T-helper 22 cell (primary cell): ENCODE measurements around the gene NTPCR.
A peak's percentile ranks its signal among the peaks of the same experiment; 100 is the strongest.
"Not testable (repeated sequence)": the region's sequence is repeated elsewhere in the genome, so short reads cannot be mapped to it uniquely, and the experiment has no call there.

Experiments used
- DNase-seq: peaks from one replicate; pipeline ENCODE4 v3.0.0-alpha.2; 2020; ENCODE audit warnings: low read depth

Gene NTPCR, protein sequence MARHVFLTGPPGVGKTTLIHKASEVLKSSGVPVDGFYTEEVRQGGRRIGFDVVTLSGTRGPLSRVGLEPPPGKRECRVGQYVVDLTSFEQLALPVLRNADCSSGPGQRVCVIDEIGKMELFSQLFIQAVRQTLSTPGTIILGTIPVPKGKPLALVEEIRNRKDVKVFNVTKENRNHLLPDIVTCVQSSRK

GRCh38 chr1:232950197-232951176 lies at the start of gene NTPCR:
Gene NTPCR, plus strand, starts transcription at chr1:232950611. Its CDS starts 100 bp downstream, at chr1:232950711.
- peak; percentile 81 for DNase-seq

DNA sequence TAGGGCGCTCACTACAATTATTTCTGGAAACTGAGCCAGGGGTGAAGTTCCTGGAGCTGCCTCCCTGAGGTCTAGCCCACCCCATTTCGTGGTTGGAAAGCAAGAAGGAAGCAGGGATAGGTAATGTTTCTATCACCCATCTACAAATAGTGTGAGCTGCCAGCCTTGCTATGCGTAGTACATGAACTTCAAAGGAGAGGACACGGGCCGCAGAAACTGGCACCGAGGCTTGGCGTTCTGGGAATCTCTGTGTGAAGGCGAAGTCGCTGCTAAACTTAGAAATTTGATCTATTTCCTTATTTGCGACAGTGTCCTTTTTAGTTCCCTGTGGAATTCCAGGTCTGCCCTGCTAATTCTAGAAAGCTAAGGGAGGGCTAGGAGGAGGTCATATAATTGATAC lies 49.6 kb upstream of the NTPCR start:
- DNase-seq = no peak

DNA sequence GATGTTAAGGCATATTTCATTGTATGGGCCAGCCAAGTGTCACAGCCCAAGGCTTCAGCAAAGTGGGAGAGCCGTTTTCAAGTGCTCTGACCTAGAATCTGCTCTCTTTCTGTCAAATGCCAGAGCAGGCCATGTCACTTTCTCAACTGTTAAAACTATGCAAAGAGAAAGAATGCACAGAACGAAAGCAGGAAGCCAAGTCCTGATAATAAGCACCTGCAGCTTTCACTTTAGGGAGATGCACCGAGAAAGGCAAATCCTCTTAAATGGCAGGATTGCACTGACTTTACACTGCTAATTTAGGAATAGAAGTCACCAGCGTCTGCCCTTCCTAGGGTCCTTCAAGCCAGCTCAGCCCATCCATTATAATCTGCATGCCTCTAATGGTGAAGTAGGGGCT lies 49.2 kb upstream of the NTPCR start:
- no peak for DNase-seq

GRCh38 chr1:232902774-232903350 lies 47.5 kb upstream of the NTPCR start:
- DNase-seq = no peak

DNA sequence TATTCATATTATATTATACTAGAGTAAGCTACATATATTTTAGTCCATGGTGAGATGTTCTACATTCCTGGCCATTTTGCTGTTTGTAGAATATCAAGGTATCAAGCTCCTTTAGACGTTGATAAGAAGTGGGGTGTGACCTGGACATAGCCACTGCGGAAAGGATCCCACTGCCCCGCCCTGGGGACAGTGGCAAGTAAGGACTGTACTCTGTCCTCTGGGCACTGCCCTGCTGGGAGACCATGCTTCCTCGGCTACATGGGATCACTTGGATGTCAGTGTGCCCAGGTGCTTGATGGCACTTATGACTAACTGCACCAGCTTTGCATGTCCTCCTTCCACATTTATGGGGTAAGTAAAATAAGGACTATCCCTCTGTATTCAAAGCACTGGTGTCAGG lies 46.3 kb upstream of the NTPCR start:
- DNase-seq = no peak

- DNase-seq = no peak
Observed at GRCh38 chr1:232904566-232904965, 45.8 kb upstream of the NTPCR start.

DNA sequence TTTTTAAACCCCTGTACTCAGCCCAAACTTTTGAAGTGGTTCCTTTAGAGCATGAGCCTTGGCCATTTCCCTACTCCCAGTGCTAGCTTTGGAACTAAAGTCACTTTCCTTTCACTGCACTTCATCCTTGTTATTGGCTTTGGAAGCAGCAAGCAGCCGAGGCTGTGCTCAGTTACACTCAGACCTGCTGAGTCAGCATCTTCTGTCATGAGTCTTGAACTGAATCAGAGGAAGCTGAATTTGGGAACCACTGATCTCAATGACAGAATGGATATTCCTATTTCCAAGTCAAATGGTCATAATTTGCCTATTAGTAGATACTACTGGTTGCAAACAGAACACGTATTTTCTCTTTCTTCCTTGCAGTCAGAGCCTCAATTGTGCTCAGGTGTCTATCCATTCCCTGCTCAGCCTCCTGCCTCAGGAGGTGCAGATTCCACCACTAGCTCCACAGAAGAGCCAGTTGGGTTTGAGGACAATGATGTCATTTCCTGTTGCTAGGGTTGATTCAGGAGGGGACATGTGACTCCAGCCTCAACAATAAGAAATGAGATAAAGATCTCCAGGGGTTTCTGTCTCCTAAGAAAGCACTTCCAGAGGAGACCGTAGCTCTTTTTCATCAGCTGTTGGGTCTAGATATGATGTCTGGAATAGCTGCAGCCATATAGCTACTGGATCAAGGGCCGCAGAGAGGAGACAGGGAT lies 44.9 kb upstream of the NTPCR start:
- no peak for DNase-seq

DNA sequence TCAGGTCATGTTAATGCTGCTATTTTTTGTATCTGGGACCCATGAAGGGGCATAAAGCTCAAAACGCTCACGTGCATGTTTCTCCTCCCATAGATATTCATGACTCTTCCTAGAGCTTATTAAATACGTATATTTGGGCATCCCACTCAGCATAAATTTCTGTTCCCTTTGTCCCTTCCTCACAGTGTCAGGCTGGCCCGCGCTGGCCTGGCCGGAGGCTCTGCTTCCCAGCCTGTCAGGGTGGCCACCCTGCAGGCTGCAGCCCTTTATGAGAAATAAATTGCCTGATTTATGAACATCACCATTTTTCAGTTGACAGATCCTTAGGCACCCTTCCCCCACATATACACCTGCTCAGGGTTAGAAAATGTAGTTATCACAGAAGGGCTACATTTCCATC lies 44.0 kb upstream of the NTPCR start:
- DNase-seq = no peak

DNA sequence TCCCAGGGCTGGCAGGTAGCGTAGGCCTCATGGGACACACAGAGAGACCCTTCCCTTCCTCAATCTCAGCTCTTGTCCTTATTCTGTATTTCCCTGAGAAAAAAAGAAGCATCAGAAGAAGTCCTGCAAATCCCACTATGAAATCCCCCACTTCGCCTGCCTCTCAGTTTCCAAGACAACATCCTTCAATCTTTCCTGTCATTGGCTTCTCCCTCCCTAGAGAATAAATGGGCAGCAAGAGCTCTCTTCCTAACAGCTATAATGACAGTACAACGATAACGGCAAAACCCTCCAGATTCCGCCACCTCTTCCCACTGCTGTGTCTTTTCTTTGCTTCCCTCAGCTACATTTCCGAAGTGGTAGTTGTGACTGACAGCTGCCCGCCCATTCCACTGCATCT lies 41.6 kb upstream of the NTPCR start:
- no peak for DNase-seq

GRCh38 chr1:232909752-232910151 lies 40.7 kb upstream of the NTPCR start:
- no peak for DNase-seq

DNA sequence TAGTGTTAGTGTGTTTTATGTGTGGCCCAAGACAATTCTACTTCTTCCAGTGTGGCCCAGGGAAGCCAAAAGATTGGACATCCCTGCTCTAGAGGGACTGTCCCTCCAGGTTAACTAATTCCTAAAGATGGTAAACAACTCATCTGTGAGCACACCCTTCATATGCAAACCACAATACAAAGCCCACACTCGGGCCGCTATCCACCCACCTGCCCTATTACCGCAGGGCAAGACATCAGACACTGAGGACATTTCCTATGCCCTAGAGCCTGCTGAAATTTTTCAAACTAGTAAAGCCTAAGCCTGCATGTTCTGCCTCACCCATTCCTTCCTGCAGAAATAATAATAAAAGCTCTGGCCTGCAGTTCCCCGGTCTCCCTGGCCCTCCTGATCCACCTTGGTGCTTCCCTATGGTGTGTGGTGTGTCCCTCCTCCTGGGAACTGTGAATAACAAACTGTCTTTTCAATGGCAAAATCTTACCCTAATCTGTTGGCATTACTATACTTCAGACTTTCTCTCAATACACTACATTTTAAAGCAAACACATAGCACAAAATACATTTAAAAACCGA lies 39.3 kb upstream of the NTPCR start:
- DNase-seq = no peak

DNA sequence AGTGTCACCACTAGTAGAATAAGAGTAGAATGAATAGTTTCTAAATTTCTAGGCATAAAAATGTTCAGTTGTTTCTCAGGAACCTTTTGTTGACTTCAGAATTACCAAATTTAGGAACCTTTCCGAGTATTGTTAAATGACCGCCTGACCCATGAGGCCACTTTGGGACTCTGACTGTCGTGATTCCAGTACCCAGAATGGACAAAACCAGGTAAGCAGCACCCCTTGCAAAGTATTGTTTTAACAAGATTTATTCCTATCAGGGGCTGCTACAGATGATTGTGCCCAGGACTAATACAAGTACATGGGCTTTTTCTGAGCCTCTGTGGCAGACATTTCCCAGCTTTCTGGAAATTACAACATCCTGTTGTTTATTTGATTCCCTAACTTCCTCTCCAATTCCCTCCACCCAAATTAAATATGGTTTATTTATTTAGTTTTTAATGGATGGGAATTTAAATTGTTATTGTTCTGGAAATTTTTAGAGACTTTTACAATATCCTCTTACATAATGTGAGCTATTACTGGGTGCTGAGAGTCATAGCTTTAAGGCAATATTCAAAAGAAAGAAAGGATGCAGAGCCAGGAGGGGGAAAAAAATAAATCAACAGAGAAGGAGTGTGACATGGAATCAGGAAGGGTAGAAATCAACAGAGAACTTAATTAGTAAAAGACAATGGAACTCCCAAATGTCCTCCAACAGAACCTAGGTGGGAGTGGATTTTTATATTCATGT lies 37.4 kb upstream of the NTPCR start:
- DNase-seq = no peak

DNA sequence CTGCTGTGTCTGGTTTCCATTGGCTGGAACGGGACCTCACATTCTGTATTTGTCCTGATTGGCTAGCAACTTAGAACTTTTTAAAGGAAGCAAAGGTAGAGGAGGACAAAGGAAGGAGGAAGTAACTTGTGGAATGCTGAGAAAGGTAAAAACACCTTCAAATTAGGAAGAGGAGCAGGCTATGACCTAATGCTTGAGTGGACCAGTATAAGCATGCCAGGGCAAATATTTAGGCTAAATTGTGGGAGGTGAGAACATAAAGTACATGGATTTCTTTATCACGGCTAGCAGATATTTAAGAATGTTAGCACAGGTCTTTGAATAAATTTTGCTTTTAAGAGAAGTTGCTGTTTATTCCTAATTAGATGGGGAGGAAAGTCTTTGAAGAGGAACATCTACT lies 36.1 kb upstream of the NTPCR start:
- not testable (repeated sequence) for DNase-seq

DNA sequence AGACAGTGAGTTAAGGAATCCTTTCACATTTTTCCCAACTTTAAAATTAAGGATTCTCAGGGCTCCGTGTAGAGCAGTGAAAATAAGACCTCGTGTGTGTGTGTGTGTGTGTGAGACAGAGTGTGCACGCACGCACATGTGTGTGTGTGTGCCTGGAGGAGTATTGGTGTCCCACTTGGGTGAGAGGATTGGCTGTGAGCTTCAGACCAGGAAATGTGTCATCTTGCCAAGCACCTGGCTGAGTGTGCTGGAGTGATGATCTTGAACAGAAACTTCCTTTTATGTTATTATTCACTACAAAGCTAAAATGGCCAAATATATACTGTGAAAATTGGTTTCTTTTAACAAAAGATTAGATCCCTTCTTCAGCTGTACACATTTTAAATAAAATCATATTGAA lies 35.2 kb upstream of the NTPCR start:
- DNase-seq = no peak

DNA sequence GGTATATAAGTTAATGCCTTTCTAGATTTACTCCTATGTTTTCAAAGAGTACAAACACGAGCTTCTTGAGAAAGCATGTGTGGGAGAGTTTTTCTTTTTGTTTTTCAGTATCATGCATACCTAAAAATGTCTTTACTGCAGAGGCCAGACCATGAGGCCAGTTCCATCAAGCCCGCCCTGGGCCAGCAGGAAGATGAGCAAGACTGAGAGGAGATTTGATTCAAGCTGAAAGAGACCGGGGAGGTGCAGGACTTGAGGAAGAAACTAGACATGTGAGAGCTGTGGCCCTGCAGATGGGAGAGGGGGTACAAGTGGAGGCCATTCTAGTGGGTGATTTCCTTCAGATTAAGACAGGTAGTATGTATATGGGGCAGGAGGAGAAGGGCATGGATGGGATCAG lies 33.4 kb upstream of the NTPCR start:
- no peak for DNase-seq

- no peak for DNase-seq
Observed at GRCh38 chr1:232921381-232921780, 29.0 kb upstream of the NTPCR start.

GRCh38 chr1:232922485-232922884 lies 27.9 kb upstream of the NTPCR start:
- no peak for DNase-seq

- DNase-seq = peak; percentile 6
Observed at GRCh38 chr1:232923739-232924386, 26.5 kb upstream of the NTPCR start.

DNA sequence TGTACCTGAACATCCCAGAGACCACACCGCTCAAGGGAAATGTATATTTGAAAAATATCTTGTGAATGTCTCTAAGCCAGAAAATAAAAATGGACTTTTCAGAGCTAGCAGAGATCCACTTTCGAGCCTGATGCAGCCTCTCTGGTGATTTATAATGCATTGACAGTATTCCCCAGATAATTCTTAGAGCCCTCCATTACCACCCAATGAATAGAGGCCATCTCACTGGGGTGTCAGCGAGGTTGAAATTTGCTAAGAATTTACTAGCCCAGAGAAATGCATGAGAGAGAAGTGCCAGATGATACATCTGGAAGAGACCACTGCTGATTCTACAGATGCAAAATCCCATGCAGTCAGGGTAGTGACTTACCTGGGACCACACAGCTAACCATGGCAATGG lies 25.5 kb upstream of the NTPCR start:
- no peak for DNase-seq

DNA sequence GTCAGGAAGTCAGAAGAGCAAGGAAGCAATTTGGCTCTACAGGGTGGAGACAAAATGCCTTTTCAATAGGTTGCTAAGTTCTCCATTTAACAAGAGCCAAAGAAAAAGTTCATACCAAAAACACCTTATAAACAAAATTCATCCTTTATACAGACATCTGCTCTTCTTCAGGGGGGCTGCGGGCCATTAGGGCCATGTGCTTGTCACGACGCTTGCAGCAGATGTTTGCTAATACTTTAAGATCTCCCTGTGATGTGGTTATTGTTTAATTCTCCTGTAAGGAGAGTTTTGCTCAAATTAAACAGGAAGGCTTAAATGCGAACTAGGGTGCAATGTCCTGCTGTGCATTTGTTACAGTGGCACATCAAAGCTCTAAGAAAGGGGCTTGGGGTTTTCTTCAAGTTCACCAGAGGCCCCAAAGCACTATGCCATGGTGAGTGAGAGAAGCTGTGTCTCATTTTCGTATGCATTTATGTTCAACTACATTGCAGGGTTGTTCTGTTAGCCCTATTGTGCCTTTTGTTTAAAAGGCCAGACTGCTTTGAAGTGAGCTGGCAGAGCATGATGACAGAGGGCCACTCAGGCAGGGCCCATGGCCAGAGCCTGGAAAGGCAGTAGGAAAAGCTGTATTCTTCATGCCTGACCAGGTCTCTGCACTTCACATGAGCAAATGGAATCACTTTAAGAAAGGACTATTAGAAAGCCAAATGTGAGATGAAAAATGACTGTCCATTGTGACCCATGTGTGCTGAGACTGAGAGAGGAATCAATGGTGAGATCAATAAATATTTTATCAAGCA lies 24.8 kb upstream of the NTPCR start:
- DNase-seq = no peak
